ENCODE data around the gene BCL2A1.
"Not testable (repeated sequence)": the region's sequence is repeated elsewhere in the genome, so short reads cannot be mapped to it uniquely, and the experiment has no call there.

BCL2A1 gene

DNA sequence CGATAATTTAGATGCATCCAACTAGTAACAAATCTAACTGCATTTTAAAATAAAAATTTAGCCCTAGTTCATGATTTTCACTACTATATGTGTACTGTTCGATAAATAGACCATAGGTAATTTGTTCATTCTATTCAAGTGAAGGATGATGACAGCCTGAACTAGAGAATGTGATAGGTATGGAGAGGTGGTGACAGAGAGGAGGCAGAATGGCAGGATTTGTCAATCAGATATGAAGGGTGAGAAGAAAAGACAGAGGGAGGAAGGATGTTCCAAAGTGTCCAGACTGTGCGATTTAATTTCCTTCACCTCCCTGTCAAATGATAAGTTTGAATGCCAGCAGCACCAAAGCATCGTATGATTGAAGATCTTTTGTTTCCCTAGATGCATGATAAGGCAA is 31.6 kb downstream of the BCL2A1 start:
- WGBS (ENCODE audit: insufficient coverage): no CpG with 5 or more reads among the region's 4 CpGs
- Histone ChIP-seq H3K9me3 (ENCODE audit: control extremely low read depth in 1 of 5, control insufficient read depth in 4 of 5, insufficient read depth in 2 of 5, low read depth in 1 of 5, low read length in 4 of 5) (no peaks in the 10 kb centered on the region), H3K27me3 (replicated peaks in 2 of 5; ENCODE audit: control insufficient read depth in 4 of 5, insufficient read depth in 5 of 5, low read length in 4 of 5) (no peaks in the 10 kb centered on the region), H3K4me1 (ENCODE audit: control extremely low read depth in 1 of 4, control insufficient read depth in 4 of 4, insufficient read depth in 4 of 4, low read length in 3 of 4) (no peaks in the 10 kb centered on the region), H3K27ac (ENCODE audit: insufficient read depth in 1 of 2, low read depth in 1 of 2, low read length in 2 of 2, poor library complexity in 1 of 2, severe bottlenecking in 2 of 2) (no peak overlapping the region), H3K4me3 (ENCODE audit: control insufficient read depth in 1 of 7, extremely low read depth in 1 of 7, insufficient read depth in 4 of 7, low read depth in 2 of 7, low read length in 6 of 7) (no peak overlapping the region), H3K36me3 (ENCODE audit: control insufficient read depth in 4 of 4, insufficient read depth in 4 of 4, low read length in 3 of 4) (no peaks in the 10 kb centered on the region)
- DNase-seq: no peak
- CTCF ChIA-PET: no interaction called here
- POLR2A ChIA-PET: no interaction called here

DNA sequence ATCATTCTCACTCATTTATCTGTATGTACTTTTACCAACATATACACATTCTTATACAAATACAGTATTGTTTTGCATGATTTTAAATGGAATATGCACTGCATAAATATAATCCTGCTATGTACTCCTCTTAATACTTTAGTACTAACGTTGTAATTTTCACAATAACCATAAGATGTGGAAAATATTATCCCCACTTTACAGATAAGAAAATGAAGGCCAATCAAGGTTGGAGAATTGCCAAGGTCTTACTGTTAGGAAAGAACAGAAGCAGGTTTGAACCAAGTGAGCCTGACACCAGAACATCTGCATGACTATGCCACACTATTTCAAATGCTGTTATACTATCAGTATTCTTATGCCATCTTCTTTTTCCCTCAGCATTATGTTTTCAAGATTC is 32.9 kb downstream of the BCL2A1 start:
- Histone ChIP-seq H3K27ac (ENCODE audit: insufficient read depth in 1 of 2, low read depth in 1 of 2, low read length in 2 of 2, poor library complexity in 1 of 2, severe bottlenecking in 2 of 2) (no peak overlapping the region), H3K4me1 (ENCODE audit: control extremely low read depth in 1 of 4, control insufficient read depth in 4 of 4, insufficient read depth in 4 of 4, low read length in 3 of 4) (peaks cover 0 to 4% (median 2%) of the 10 kb centered on the region in 4 experiments), H3K36me3 (ENCODE audit: control insufficient read depth in 4 of 4, insufficient read depth in 4 of 4, low read length in 3 of 4) (no peaks in the 10 kb centered on the region), H3K27me3 (replicated peaks in 2 of 5; ENCODE audit: control insufficient read depth in 4 of 5, insufficient read depth in 5 of 5, low read length in 4 of 5) (no peaks in the 10 kb centered on the region), H3K4me3 (ENCODE audit: control insufficient read depth in 1 of 7, extremely low read depth in 1 of 7, insufficient read depth in 4 of 7, low read depth in 2 of 7, low read length in 6 of 7) (no peak overlapping the region), H3K9me3 (ENCODE audit: control extremely low read depth in 1 of 5, control insufficient read depth in 4 of 5, insufficient read depth in 2 of 5, low read depth in 1 of 5, low read length in 4 of 5) (no peaks in the 10 kb centered on the region)
- DNase-seq: no peak
- ChIA-PET CTCF (no interaction called here), POLR2A (no interaction called here)
- no CpG with 5 or more reads among the region's 1 CpG for WGBS (ENCODE audit: insufficient coverage)

DNA sequence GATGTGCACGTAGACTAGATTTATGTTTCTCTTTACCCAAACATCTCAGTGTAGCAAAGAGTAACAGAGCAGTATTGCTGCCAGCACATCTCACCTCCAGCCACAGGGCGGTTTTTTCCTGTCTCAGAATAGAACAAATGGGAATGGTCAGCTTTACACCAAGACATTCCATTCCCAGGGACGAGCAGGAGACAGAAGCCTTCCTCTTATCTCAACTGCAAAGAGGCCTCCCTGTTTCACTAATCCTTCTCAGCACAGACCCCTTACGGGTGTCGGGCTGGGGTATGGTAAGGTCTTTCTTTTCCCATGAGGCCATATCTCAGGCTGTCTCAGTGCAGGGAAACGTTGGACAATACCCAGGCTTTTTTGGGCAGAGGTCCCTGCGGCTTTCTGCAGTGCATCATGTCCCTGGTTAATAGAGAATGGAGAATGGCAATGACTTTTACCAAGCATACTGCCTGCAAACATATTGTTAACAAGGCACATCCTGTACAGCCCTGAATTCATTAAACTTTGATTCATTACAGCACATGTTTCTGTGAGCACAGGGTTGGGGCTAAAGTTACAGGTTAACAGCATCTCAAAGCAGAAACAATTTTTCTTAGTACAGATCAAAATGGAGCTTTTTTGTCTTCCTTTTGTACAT is 35.3 kb downstream of the BCL2A1 start:
- H3K4me3 ChIP-seq (ENCODE audit: control insufficient read depth in 1 of 7, extremely low read depth in 1 of 7, insufficient read depth in 4 of 7, low read depth in 2 of 7, low read length in 6 of 7); CTCF ChIA-PET; H3K36me3 ChIP-seq (ENCODE audit: control insufficient read depth in 4 of 4, insufficient read depth in 4 of 4, low read length in 3 of 4); H3K9me3 ChIP-seq (ENCODE audit: control extremely low read depth in 1 of 5, control insufficient read depth in 4 of 5, insufficient read depth in 2 of 5, low read depth in 1 of 5, low read length in 4 of 5); H3K27ac ChIP-seq (ENCODE audit: insufficient read depth in 1 of 2, low read depth in 1 of 2, low read length in 2 of 2, poor library complexity in 1 of 2, severe bottlenecking in 2 of 2); POLR2A ChIA-PET; H3K27me3 ChIP-seq (replicated peaks in 2 of 5; ENCODE audit: control insufficient read depth in 4 of 5, insufficient read depth in 5 of 5, low read length in 4 of 5); H3K4me1 ChIP-seq (ENCODE audit: control extremely low read depth in 1 of 4, control insufficient read depth in 4 of 4, insufficient read depth in 4 of 4, low read length in 3 of 4); DNase-seq: not testable (repeated sequence)
- WGBS (ENCODE audit: insufficient coverage): 86% methylated on average over 5 of the region's 7 CpGs

DNA sequence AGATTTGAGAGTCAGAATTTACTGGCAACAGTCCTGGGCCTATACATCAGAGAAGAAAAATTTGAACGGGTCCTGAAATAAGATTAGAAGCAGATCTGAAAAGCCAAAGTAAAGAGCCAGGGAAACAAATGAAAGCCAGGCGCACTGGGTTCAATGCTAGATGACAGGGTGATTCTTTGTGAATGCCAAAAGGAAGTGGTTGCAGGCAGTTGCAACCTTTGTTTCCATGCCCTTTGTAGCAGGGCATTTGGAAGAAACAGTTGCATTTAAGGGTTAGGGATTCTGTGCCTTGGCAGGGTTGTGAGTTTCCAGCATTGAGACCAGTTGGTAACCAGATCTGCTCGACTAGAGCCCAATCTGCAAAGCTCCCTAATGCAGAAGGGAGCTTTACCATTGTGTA is 37.8 kb downstream of the BCL2A1 start:
- Histone ChIP-seq H3K9me3 (ENCODE audit: control extremely low read depth in 1 of 5, control insufficient read depth in 4 of 5, insufficient read depth in 2 of 5, low read depth in 1 of 5, low read length in 4 of 5) (no peaks in the 10 kb centered on the region), H3K27ac (ENCODE audit: insufficient read depth in 1 of 2, low read depth in 1 of 2, low read length in 2 of 2, poor library complexity in 1 of 2, severe bottlenecking in 2 of 2) (no peak overlapping the region), H3K36me3 (ENCODE audit: control insufficient read depth in 4 of 4, insufficient read depth in 4 of 4, low read length in 3 of 4) (no peaks in the 10 kb centered on the region), H3K4me1 (ENCODE audit: control extremely low read depth in 1 of 4, control insufficient read depth in 4 of 4, insufficient read depth in 4 of 4, low read length in 3 of 4) (peaks cover 0 to 5% (median 2%) of the 10 kb centered on the region in 4 experiments), H3K4me3 (ENCODE audit: control insufficient read depth in 1 of 7, extremely low read depth in 1 of 7, insufficient read depth in 4 of 7, low read depth in 2 of 7, low read length in 6 of 7) (no peak overlapping the region), H3K27me3 (replicated peaks in 2 of 5; ENCODE audit: control insufficient read depth in 4 of 5, insufficient read depth in 5 of 5, low read length in 4 of 5) (no peaks in the 10 kb centered on the region)
- POLR2A ChIA-PET: interaction anchor here (1.4 kb wide), 1 partner anchor 10 kb away, joined by 3 read pairs; no protein-coding TSS in a partner anchor
- 97% methylated on average over 3 of the region's 3 CpGs for WGBS (ENCODE audit: insufficient coverage)
- no peak for DNase-seq
- CTCF ChIA-PET: interaction anchor here (0.9 kb wide), 2 partner anchors 14 to 59 kb away, joined by 3 read pairs; no protein-coding TSS in a partner anchor

DNA sequence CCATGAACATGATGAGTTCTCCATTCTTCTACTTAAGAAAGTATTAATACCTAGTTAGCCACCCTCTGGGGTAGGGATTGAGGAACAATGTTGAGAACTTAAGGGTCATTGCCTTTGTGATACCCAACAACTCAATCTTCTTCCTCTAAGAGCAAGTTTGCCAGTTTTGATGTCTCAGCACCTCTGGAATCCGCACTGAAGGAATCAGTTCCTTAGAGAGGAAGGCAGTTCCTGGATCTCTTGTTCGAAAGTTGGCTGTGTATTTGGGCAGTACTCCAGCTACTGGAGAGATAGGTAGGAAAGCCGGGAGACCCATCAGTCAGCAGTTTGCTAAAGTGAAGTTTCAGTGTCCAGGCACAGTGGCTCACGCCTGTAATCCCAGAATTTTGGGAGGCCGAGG is 38.5 kb downstream of the BCL2A1 start:
- Histone ChIP-seq H3K4me3 (ENCODE audit: control insufficient read depth in 1 of 7, extremely low read depth in 1 of 7, insufficient read depth in 4 of 7, low read depth in 2 of 7, low read length in 6 of 7) (no peak overlapping the region), H3K36me3 (ENCODE audit: control insufficient read depth in 4 of 4, insufficient read depth in 4 of 4, low read length in 3 of 4) (no peaks in the 10 kb centered on the region), H3K9me3 (ENCODE audit: control extremely low read depth in 1 of 5, control insufficient read depth in 4 of 5, insufficient read depth in 2 of 5, low read depth in 1 of 5, low read length in 4 of 5) (no peaks in the 10 kb centered on the region), H3K27me3 (replicated peaks in 2 of 5; ENCODE audit: control insufficient read depth in 4 of 5, insufficient read depth in 5 of 5, low read length in 4 of 5) (no peaks in the 10 kb centered on the region), H3K4me1 (ENCODE audit: control extremely low read depth in 1 of 4, control insufficient read depth in 4 of 4, insufficient read depth in 4 of 4, low read length in 3 of 4) (peaks cover 0 to 5% (median 2%) of the 10 kb centered on the region in 4 experiments), H3K27ac (ENCODE audit: insufficient read depth in 1 of 2, low read depth in 1 of 2, low read length in 2 of 2, poor library complexity in 1 of 2, severe bottlenecking in 2 of 2) (no peak overlapping the region)
- ChIA-PET POLR2A (no interaction called here), CTCF (no interaction called here)
- DNase-seq: no peak
- WGBS (ENCODE audit: insufficient coverage): 88% methylated on average over 5 of the region's 5 CpGs

DNA sequence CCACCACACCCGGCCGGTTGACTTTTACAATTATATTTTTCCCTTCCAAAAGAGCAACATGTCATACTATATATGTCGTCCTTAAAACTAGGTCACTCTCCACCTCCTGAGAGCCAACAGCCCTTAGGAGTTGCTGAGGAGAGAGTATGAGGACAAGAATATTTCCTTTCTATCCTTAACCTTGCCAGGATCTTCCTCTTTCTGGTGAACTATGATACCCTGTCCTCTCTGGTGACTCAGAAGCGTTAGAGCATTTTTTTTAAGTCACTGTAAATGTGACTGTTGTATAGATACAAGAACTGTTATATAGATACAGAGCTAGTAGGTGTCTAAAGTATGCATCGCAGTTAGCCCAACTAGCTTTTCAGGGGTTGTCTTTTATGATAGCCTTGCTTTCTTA is 40.5 kb downstream of the BCL2A1 start:
- DNase-seq: no peak
- no peaks in the 10 kb centered on the region for H3K27me3 ChIP-seq (replicated peaks in 2 of 5; ENCODE audit: control insufficient read depth in 4 of 5, insufficient read depth in 5 of 5, low read length in 4 of 5)
- H3K27ac ChIP-seq (ENCODE audit: insufficient read depth in 1 of 2, low read depth in 1 of 2, low read length in 2 of 2, poor library complexity in 1 of 2, severe bottlenecking in 2 of 2): no peak overlapping the region
- POLR2A ChIA-PET: no interaction called here
- H3K4me1 ChIP-seq (ENCODE audit: control extremely low read depth in 1 of 4, control insufficient read depth in 4 of 4, insufficient read depth in 4 of 4, low read length in 3 of 4): peaks cover 0 to 5% (median 2%) of the 10 kb centered on the region in 4 experiments
- CTCF ChIA-PET: no interaction called here
- WGBS (ENCODE audit: insufficient coverage): 93% methylated on average over 2 of the region's 5 CpGs
- H3K36me3 ChIP-seq (ENCODE audit: control insufficient read depth in 4 of 4, insufficient read depth in 4 of 4, low read length in 3 of 4): no peaks in the 10 kb centered on the region
- H3K9me3 ChIP-seq (ENCODE audit: control extremely low read depth in 1 of 5, control insufficient read depth in 4 of 5, insufficient read depth in 2 of 5, low read depth in 1 of 5, low read length in 4 of 5): no peaks in the 10 kb centered on the region
- no peak overlapping the region for H3K4me3 ChIP-seq (ENCODE audit: control insufficient read depth in 1 of 7, extremely low read depth in 1 of 7, insufficient read depth in 4 of 7, low read depth in 2 of 7, low read length in 6 of 7)

DNA sequence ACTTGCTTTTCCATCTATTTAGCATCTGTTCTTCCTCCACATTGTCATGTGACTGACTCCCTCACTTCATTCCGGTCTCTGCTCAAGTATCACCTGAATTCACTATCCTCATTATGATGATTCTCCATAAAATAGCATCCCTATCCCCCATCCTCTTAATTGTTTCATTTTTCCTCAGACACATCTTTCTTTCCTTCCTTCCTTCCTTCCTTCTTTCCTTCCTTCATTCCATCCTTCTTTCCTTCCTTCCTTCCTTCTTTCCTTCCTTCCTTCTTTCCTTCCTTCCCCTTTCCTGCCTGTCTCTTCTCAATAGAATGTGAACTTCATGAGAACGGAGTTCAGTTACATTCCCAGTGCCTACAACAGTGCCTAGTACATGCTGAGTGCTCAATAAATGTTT is 41.6 kb downstream of the BCL2A1 start:
- Histone ChIP-seq H3K9me3 (ENCODE audit: control extremely low read depth in 1 of 5, control insufficient read depth in 4 of 5, insufficient read depth in 2 of 5, low read depth in 1 of 5, low read length in 4 of 5) (no peaks in the 10 kb centered on the region), H3K27me3 (replicated peaks in 2 of 5; ENCODE audit: control insufficient read depth in 4 of 5, insufficient read depth in 5 of 5, low read length in 4 of 5) (no peaks in the 10 kb centered on the region), H3K27ac (ENCODE audit: insufficient read depth in 1 of 2, low read depth in 1 of 2, low read length in 2 of 2, poor library complexity in 1 of 2, severe bottlenecking in 2 of 2) (no peak overlapping the region), H3K36me3 (ENCODE audit: control insufficient read depth in 4 of 4, insufficient read depth in 4 of 4, low read length in 3 of 4) (no peaks in the 10 kb centered on the region), H3K4me1 (ENCODE audit: control extremely low read depth in 1 of 4, control insufficient read depth in 4 of 4, insufficient read depth in 4 of 4, low read length in 3 of 4) (peaks cover 2 to 10% (median 4%) of the 10 kb centered on the region in 4 experiments), H3K4me3 (ENCODE audit: control insufficient read depth in 1 of 7, extremely low read depth in 1 of 7, insufficient read depth in 4 of 7, low read depth in 2 of 7, low read length in 6 of 7) (no peak overlapping the region)
- DNase-seq: no peak
- POLR2A ChIA-PET: no interaction called here
- CTCF ChIA-PET: no interaction called here
- WGBS (ENCODE audit: insufficient coverage): 100% methylated on average over 2 of the region's 2 CpGs

Measured in common myeloid progenitor, CD34-positive (primary cell).